Measurements from ENCODE around the gene ELK4. TPM values are rescaled to one million over a fixed set of nuclear protein-coding genes. Genes with fewer than 3 reads are reported as not detected.

ELK4 gene
- total and polyA plus RNA-seq, 2 of the 13 experiments (the other 11 are each of a cell fraction or from before 2014, with no cell fraction given): 8.3 to 13.1 TPM

- peak; percentile 33; the same call in 1 of the 2 replicates for TF ChIP-seq MXD4 (CRISPR knock-in tag; IDR thresholded peaks at IDR 0.05)
- TF ChIP-seq JDP2 (CRISPR knock-in tag; IDR thresholded peaks at IDR 0.05; ENCODE audit: borderline replicate concordance): no peak
- TF ChIP-seq ZNF34 (CRISPR knock-in tag; IDR thresholded peaks at IDR 0.05; ENCODE audit: borderline replicate concordance): no peak
- TF ChIP-seq, protein P1, sequence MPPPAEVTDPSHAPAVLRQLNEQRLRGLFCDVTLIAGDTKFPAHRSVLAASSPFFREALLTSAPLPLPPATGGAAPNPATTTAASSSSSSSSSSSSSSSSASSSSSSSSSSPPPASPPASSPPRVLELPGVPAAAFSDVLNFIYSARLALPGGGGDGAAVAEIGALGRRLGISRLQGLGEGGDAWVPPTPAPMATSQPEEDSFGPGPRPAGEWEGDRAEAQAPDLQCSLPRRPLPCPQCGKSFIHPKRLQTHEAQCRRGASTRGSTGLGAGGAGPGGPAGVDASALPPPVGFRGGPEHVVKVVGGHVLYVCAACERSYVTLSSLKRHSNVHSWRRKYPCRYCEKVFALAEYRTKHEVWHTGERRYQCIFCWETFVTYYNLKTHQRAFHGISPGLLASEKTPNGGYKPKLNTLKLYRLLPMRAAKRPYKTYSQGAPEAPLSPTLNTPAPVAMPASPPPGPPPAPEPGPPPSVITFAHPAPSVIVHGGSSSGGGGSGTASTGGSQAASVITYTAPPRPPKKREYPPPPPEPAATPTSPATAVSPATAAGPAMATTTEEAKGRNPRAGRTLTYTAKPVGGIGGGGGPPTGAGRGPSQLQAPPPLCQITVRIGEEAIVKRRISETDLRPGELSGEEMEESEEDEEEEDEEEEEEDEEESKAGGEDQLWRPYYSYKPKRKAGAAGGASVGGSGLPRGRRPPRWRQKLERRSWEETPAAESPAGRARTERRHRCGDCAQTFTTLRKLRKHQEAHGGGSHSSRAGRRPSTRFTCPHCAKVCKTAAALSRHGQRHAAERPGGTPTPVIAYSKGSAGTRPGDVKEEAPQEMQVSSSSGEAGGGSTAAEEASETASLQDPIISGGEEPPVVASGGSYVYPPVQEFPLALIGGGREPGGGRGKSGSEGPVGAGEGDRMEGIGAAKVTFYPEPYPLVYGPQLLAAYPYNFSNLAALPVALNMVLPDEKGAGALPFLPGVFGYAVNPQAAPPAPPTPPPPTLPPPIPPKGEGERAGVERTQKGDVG (CRISPR knock-in tag; IDR thresholded peaks at IDR 0.05; ENCODE audit: borderline replicate concordance): no peak
- TF ChIP-seq CAMTA2 (CRISPR knock-in tag; IDR thresholded peaks at IDR 0.05; ENCODE audit: borderline replicate concordance): no peak
- TF ChIP-seq ZNF501 (CRISPR knock-in tag; IDR thresholded peaks at IDR 0.05): peak; percentile 42; the same call in 1 of the 2 replicates
- TF ChIP-seq FOXK1 (CRISPR knock-in tag; IDR thresholded peaks at IDR 0.05; ENCODE audit: borderline replicate concordance, low read depth): no peak
- TF ChIP-seq MATR3 (CRISPR knock-in tag; IDR thresholded peaks at IDR 0.05): no peak
- TF ChIP-seq ZNF543 (CRISPR knock-in tag; IDR thresholded peaks at IDR 0.05): no peak
- TF ChIP-seq SIN3A (IDR thresholded peaks at IDR 0.05; ENCODE audit: borderline replicate concordance, low read depth, low read length): no peak
- peak; percentile 23; the same call in 1 of the 2 replicates for TF ChIP-seq KDM5B (CRISPR knock-in tag; IDR thresholded peaks at IDR 0.05; ENCODE audit: borderline replicate concordance)
- no peak for TF ChIP-seq ARNT2 (CRISPR knock-in tag; IDR thresholded peaks at IDR 0.05; ENCODE audit: low read depth)
- no peak for TF ChIP-seq CHD4 (IDR thresholded peaks at IDR 0.05; ENCODE audit: borderline replicate concordance, low read length)
- TF ChIP-seq TRAFD1 (CRISPR knock-in tag; IDR thresholded peaks at IDR 0.05; ENCODE audit: borderline replicate concordance): no peak
- no peak for TF ChIP-seq ZNF788 (CRISPR knock-in tag; IDR thresholded peaks at IDR 0.05; ENCODE audit: borderline replicate concordance)
- TF ChIP-seq, protein P2, sequence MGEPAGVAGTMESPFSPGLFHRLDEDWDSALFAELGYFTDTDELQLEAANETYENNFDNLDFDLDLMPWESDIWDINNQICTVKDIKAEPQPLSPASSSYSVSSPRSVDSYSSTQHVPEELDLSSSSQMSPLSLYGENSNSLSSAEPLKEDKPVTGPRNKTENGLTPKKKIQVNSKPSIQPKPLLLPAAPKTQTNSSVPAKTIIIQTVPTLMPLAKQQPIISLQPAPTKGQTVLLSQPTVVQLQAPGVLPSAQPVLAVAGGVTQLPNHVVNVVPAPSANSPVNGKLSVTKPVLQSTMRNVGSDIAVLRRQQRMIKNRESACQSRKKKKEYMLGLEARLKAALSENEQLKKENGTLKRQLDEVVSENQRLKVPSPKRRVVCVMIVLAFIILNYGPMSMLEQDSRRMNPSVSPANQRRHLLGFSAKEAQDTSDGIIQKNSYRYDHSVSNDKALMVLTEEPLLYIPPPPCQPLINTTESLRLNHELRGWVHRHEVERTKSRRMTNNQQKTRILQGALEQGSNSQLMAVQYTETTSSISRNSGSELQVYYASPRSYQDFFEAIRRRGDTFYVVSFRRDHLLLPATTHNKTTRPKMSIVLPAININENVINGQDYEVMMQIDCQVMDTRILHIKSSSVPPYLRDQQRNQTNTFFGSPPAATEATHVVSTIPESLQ (CRISPR knock-in tag; conservative IDR thresholded peaks at IDR 0.05): no peak
- no peak for TF ChIP-seq MBNL3 (CRISPR knock-in tag; conservative IDR thresholded peaks at IDR 0.05)
- no peak for TF ChIP-seq ZFAT (CRISPR knock-in tag; conservative IDR thresholded peaks at IDR 0.05)
- 0 out of 2 replicates have a peak, but pooled peaks have one; percentile 32 for TF ChIP-seq ZBTB7A (CRISPR knock-in tag; IDR thresholded peaks at IDR 0.05)
- TF ChIP-seq RXRA (CRISPR knock-in tag; IDR thresholded peaks at IDR 0.05): no peak
- no peak for TF ChIP-seq ZNF10 (CRISPR knock-in tag; IDR thresholded peaks at IDR 0.05; ENCODE audit: borderline replicate concordance, low read depth)
- no peak for TF ChIP-seq GLMP (CRISPR knock-in tag; IDR thresholded peaks at IDR 0.05; ENCODE audit: borderline replicate concordance)
- no peak for TF ChIP-seq TCF7L2 (IDR thresholded peaks at IDR 0.05; ENCODE audit: low read depth, low read length)
Measured at GRCh38 chr1:205668951-205669340, 37.1 kb upstream of the ELK4 start (continued).
